Kasumi-1 (cell line): ENCODE results near the gene CCDC47.
"Not testable (repeated sequence)": the region's sequence is repeated elsewhere in the genome, so short reads cannot be mapped to it uniquely, and the experiment has no call there.

Experiments used
- DNase-seq, 2 experiments: peaks; one replicate each; lab custom pipeline; 2025; lab: John Stamatoyannopoulos, UW

The CCDC47 gene

GRCh38 chr17:63773272-63774140 is at the start of gene CCDC47:
Gene CCDC47 (minus strand): TSS chr17:63773597. CDS start chr17:63766175, 7,422 bp downstream.
- peak; percentile 99 for DNase-seq

- no peak for DNase-seq
Observed at GRCh38 chr17:63822537-63822936, 49.1 kb upstream of the CCDC47 start.

- peak in 1 of 2 experiments; percentile 29 for DNase-seq
Observed at GRCh38 chr17:63821804-63822203, 48.4 kb upstream of the CCDC47 start.

GRCh38 chr17:63820963-63821561 is 47.7 kb upstream of the CCDC47 start:
- DNase-seq: peak in 1 of 2 experiments; percentile 36

- peak; percentile 73 to 76 for DNase-seq
Observed at GRCh38 chr17:63819585-63820537, 46.5 kb upstream of the CCDC47 start.

GRCh38 chr17:63819131-63819530 is 45.7 kb upstream of the CCDC47 start:
- DNase-seq: no peak

GRCh38 chr17:63817736-63818385 is 44.5 kb upstream of the CCDC47 start:
- no peak for DNase-seq

GRCh38 chr17:63816669-63817068 is 43.3 kb upstream of the CCDC47 start:
- DNase-seq: no peak

GRCh38 chr17:63816123-63816522 is 42.7 kb upstream of the CCDC47 start:
- no peak for DNase-seq

- DNase-seq: peak in 1 of 2 experiments; percentile 32
Observed at GRCh38 chr17:63809970-63810369, 36.6 kb upstream of the CCDC47 start.

GRCh38 chr17:63805591-63805990 is 32.2 kb upstream of the CCDC47 start:
- no peak for DNase-seq

GRCh38 chr17:63804328-63804727 is 30.9 kb upstream of the CCDC47 start:
- DNase-seq: no peak

GRCh38 chr17:63800783-63801182 is 27.4 kb upstream of the CCDC47 start:
- DNase-seq: no peak

GRCh38 chr17:63798572-63799106 is 25.2 kb upstream of the CCDC47 start:
- DNase-seq: no peak

- not testable (repeated sequence) for DNase-seq
Observed at GRCh38 chr17:63796375-63796774, 23.0 kb upstream of the CCDC47 start.

- no peak for DNase-seq
Observed at GRCh38 chr17:63792055-63792729, 18.8 kb upstream of the CCDC47 start.

- no peak for DNase-seq
Observed at GRCh38 chr17:63790057-63790456, 16.7 kb upstream of the CCDC47 start.

- DNase-seq: peak in 1 of 2 experiments; percentile 22
Observed at GRCh38 chr17:63786971-63787711, 13.7 kb upstream of the CCDC47 start.

- no peak for DNase-seq
Observed at GRCh38 chr17:63786117-63786516, 12.7 kb upstream of the CCDC47 start.

GRCh38 chr17:63785556-63785955 is 12.2 kb upstream of the CCDC47 start:
- no peak for DNase-seq
